Measurements from ENCODE around the gene BRPF1.

The BRPF1 gene

GRCh38 chr3:9782770-9783169 is 51.2 kb downstream of the BRPF1 start:
- no peak overlapping the region for H3K4me3 ChIP-seq (ENCODE audit: insufficient read depth, low read length, poor library complexity, severe bottlenecking)
- H2AFZ ChIP-seq (ENCODE audit: low read depth, low read length, severe bottlenecking): no peak overlapping the region
- H3K9ac ChIP-seq (ENCODE audit: low read length): no peak overlapping the region
- H3K79me2 ChIP-seq (ENCODE audit: insufficient read depth, low read length): no peaks in the 10 kb centered on the region
- H3K27ac ChIP-seq (ENCODE audit: low read depth, low read length): peak overlapping the region; percentile 91
- no peaks in the 10 kb centered on the region for H3K9me2 ChIP-seq (replicated peaks; ENCODE audit: insufficient read depth, low read length)
- H3K9me3 ChIP-seq (ENCODE audit: insufficient read depth, low read length): no peaks in the 10 kb centered on the region
- TF ChIP-seq EZH2phosphoT487 (conservative IDR thresholded peaks at IDR 0.05; ENCODE audit: low read length) (no peak), CTCF (IDR thresholded peaks at IDR 0.05; ENCODE audit: insufficient read depth, low read length, poor library complexity, severe bottlenecking) (no peak)
- peaks cover 37% of the 10 kb centered on the region for H3F3A ChIP-seq (ENCODE audit: insufficient read depth)
- H3K4me2 ChIP-seq (ENCODE audit: low read depth, low read length, poor library complexity, severe bottlenecking): no peak overlapping the region
- no peaks in the 10 kb centered on the region for H3K27me3 ChIP-seq (ENCODE audit: low read length)
- peaks cover 8% of the 10 kb centered on the region; the same call in 1 of the 2 replicates for H3K36me3 ChIP-seq (ENCODE audit: low read length)
- no peaks in the 10 kb centered on the region for H4K20me1 ChIP-seq (ENCODE audit: low read depth, low read length)

GRCh38 chr3:9783954-9784353 is 52.4 kb downstream of the BRPF1 start:
- Histone ChIP-seq H3K9me3 (ENCODE audit: insufficient read depth, low read length) (no peaks in the 10 kb centered on the region), H3K36me3 (ENCODE audit: low read length) (peaks cover 6% of the 10 kb centered on the region; the same call in 1 of the 2 replicates), H3K4me2 (ENCODE audit: low read depth, low read length, poor library complexity, severe bottlenecking) (no peak overlapping the region), H3K27ac (ENCODE audit: low read depth, low read length) (no peak overlapping the region), H3K27me3 (ENCODE audit: low read length) (no peaks in the 10 kb centered on the region), H3K4me3 (ENCODE audit: insufficient read depth, low read length, poor library complexity, severe bottlenecking) (no peak overlapping the region), H3K9me2 (replicated peaks; ENCODE audit: insufficient read depth, low read length) (no peaks in the 10 kb centered on the region), H4K20me1 (ENCODE audit: low read depth, low read length) (no peaks in the 10 kb centered on the region), H2AFZ (ENCODE audit: low read depth, low read length, severe bottlenecking) (no peak overlapping the region), H3K9ac (ENCODE audit: low read length) (no peak overlapping the region), H3F3A (ENCODE audit: insufficient read depth) (peaks cover 40% of the 10 kb centered on the region), H3K79me2 (ENCODE audit: insufficient read depth, low read length) (no peaks in the 10 kb centered on the region)
- TF ChIP-seq EZH2phosphoT487 (conservative IDR thresholded peaks at IDR 0.05; ENCODE audit: low read length) (no peak), CTCF (IDR thresholded peaks at IDR 0.05; ENCODE audit: insufficient read depth, low read length, poor library complexity, severe bottlenecking) (no peak)

- no peak overlapping the region for H3K4me3 ChIP-seq (ENCODE audit: insufficient read depth, low read length, poor library complexity, severe bottlenecking)
- H3F3A ChIP-seq (ENCODE audit: insufficient read depth): peaks cover 35% of the 10 kb centered on the region
- no peak overlapping the region for H3K4me2 ChIP-seq (ENCODE audit: low read depth, low read length, poor library complexity, severe bottlenecking)
- no peak overlapping the region for H2AFZ ChIP-seq (ENCODE audit: low read depth, low read length, severe bottlenecking)
- no peak overlapping the region for H3K9ac ChIP-seq (ENCODE audit: low read length)
- H4K20me1 ChIP-seq (ENCODE audit: low read depth, low read length): no peaks in the 10 kb centered on the region
- no peaks in the 10 kb centered on the region for H3K27me3 ChIP-seq (ENCODE audit: low read length)
- 0 out of 2 replicates have a peak, but pooled peaks cover 3% of the 10 kb centered on the region for H3K36me3 ChIP-seq (ENCODE audit: low read length)
- H3K79me2 ChIP-seq (ENCODE audit: insufficient read depth, low read length): no peaks in the 10 kb centered on the region
- TF ChIP-seq CTCF (IDR thresholded peaks at IDR 0.05; ENCODE audit: insufficient read depth, low read length, poor library complexity, severe bottlenecking) (no peak), EZH2phosphoT487 (conservative IDR thresholded peaks at IDR 0.05; ENCODE audit: low read length) (no peak)
- H3K9me3 ChIP-seq (ENCODE audit: insufficient read depth, low read length): no peaks in the 10 kb centered on the region
- no peak overlapping the region for H3K27ac ChIP-seq (ENCODE audit: low read depth, low read length)
- no peaks in the 10 kb centered on the region for H3K9me2 ChIP-seq (replicated peaks; ENCODE audit: insufficient read depth, low read length)
These were observed 53.4 kb downstream of the BRPF1 start for GRCh38 chr3:9784965-9785364.
